Astrocyte (in vitro differentiated cells and primary cell): Measurements from ENCODE around the gene KIAA0040. TPM values are rescaled to one million over a fixed set of nuclear protein-coding genes. Genes with fewer than 3 reads are reported as not detected.

ENCODE experiments used
- DNase-seq: peaks from one replicate; pipeline ENCODE4 v3.0.0-alpha.2; 2010; ENCODE audit warnings: low read depth
- FAIRE-seq: peaks from 2 replicates; lab custom pipeline; 2011; peaks lifted over from hg19 to GRCh38; lab: Jason Lieb, UNC
- H2AFZ ChIP-seq: 2 replicates; pipeline ENCODE4 v1.6.0; 2012; ENCODE audit warnings: low read depth, low read length, inconsistent platforms
- H3K27ac ChIP-seq: 2 replicates; pipeline ENCODE4 v1.5.1; 2011; ENCODE audit warnings: low read depth, low read length, inconsistent platforms
- H3K27me3 ChIP-seq: 2 replicates; pipeline ENCODE4 v1.6.0; 2011; ENCODE audit warnings: low read length, inconsistent platforms; ENCODE audit not compliant: insufficient read depth
- H3K36me3 ChIP-seq: 2 replicates; pipeline ENCODE4 v1.5.1; 2011; ENCODE audit warnings: low read length, inconsistent platforms; ENCODE audit not compliant: insufficient read depth
- H3K4me1 ChIP-seq: 2 replicates; pipeline ENCODE4 v1.5.1; 2011; ENCODE audit warnings: low read length, inconsistent platforms; ENCODE audit not compliant: insufficient read depth
- H3K4me2 ChIP-seq: 2 replicates; pipeline ENCODE4 v1.6.0; 2012; ENCODE audit warnings: low read length, inconsistent platforms
- H3K4me3 ChIP-seq: 2 replicates; pipeline ENCODE4 v1.5.1; 2011; ENCODE audit warnings: low read depth, mild to moderate bottlenecking, low read length, inconsistent platforms; ENCODE audit not compliant: insufficient read depth
- H3K79me2 ChIP-seq: 2 replicates; pipeline ENCODE4 v1.6.0; 2012; ENCODE audit warnings: mild to moderate bottlenecking, low read length, inconsistent platforms; ENCODE audit not compliant: insufficient read depth
- H3K9ac ChIP-seq: 2 replicates; pipeline ENCODE4 v1.6.0; 2012; ENCODE audit warnings: mild to moderate bottlenecking, low read length, inconsistent platforms
- H3K9me3 ChIP-seq: 2 replicates; pipeline ENCODE4 v1.5.1; 2012; ENCODE audit warnings: low read depth, mild to moderate bottlenecking, low read length, inconsistent platforms; ENCODE audit not compliant: insufficient read depth
- H4K20me1 ChIP-seq: 2 replicates; pipeline ENCODE4 v1.6.0; 2012; ENCODE audit warnings: low read length, inconsistent platforms; ENCODE audit not compliant: insufficient read depth
- H3K27ac Mint-ChIP-seq: one replicate; pipeline ENCODE4 v1.8.0; 2021; ENCODE audit warnings: mild to moderate bottlenecking, mixed read lengths; ENCODE audit not compliant: unreplicated experiment
- H3K27me3 Mint-ChIP-seq: one replicate; pipeline ENCODE4 v1.8.0; 2021; ENCODE audit warnings: low read depth, mixed read lengths; ENCODE audit not compliant: unreplicated experiment
- H3K36me3 Mint-ChIP-seq: one replicate; pipeline ENCODE4 v1.8.0; 2021; ENCODE audit warnings: low read depth, mixed read lengths; ENCODE audit not compliant: unreplicated experiment
- H3K4me1 Mint-ChIP-seq: one replicate; pipeline ENCODE4 v1.8.0; 2021; ENCODE audit warnings: low read depth, mixed read lengths; ENCODE audit not compliant: unreplicated experiment
- H3K4me3 Mint-ChIP-seq: one replicate; pipeline ENCODE4 v1.8.0; 2021; ENCODE audit warnings: mild to moderate bottlenecking, moderate library complexity, mixed read lengths; ENCODE audit not compliant: unreplicated experiment
- H3K9me3 Mint-ChIP-seq: one replicate; pipeline ENCODE4 v1.8.0; 2021; ENCODE audit warnings: mild to moderate bottlenecking, mixed read lengths; ENCODE audit not compliant: unreplicated experiment
- EZH2 ChIP-seq: IDR thresholded peaks from 2 replicates; pipeline ENCODE4 v1.6.1; 2012; ENCODE audit warnings: mild to moderate bottlenecking, low read length, inconsistent platforms; ENCODE audit not compliant: insufficient read depth
- total RNA-seq: library from RNA; stranded (reverse); gene quantifications from 2 replicates; pipeline ENCODE4 v1.2.1, GENCODE V29; 2021
- TF ChIP-seq, protein P1 (sequence below): IDR thresholded peaks from 2 replicates; pipeline ENCODE4 v1.5.1; 2011; ENCODE audit warnings: low read depth, mild to moderate bottlenecking, inconsistent platforms, low read length, moderate library complexity; ENCODE audit not compliant: insufficient read depth

The KIAA0040 gene
- total RNA-seq, 1 donor from 2014 or later, result 5.0 TPM

- Histone ChIP-seq H3K4me2 (peak overlapping the region; percentile 24), H3K9ac (no peak overlapping the region), H4K20me1 (no peaks in the 10 kb centered on the region), H3K79me2 (no peaks in the 10 kb centered on the region), H3K9me3 (no peaks in the 10 kb centered on the region), H3K4me3 (no peak overlapping the region), H3K27ac (no peak overlapping the region), H3K27me3 (no peaks in the 10 kb centered on the region), H3K4me1 (peaks cover 4% of the 10 kb centered on the region), H3K36me3 (no peaks in the 10 kb centered on the region), H2AFZ (no peak overlapping the region)
- Mint-ChIP-seq H3K27me3 (peaks cover 2% of the 10 kb centered on the region), H3K27ac (peak overlapping the region; percentile 47), H3K9me3 (no peaks in the 10 kb centered on the region), H3K4me3 (no peak overlapping the region), H3K36me3 (no peaks in the 10 kb centered on the region), H3K4me1 (peaks cover 25% of the 10 kb centered on the region)
- no peak for FAIRE-seq
- TF ChIP-seq, protein P1, sequence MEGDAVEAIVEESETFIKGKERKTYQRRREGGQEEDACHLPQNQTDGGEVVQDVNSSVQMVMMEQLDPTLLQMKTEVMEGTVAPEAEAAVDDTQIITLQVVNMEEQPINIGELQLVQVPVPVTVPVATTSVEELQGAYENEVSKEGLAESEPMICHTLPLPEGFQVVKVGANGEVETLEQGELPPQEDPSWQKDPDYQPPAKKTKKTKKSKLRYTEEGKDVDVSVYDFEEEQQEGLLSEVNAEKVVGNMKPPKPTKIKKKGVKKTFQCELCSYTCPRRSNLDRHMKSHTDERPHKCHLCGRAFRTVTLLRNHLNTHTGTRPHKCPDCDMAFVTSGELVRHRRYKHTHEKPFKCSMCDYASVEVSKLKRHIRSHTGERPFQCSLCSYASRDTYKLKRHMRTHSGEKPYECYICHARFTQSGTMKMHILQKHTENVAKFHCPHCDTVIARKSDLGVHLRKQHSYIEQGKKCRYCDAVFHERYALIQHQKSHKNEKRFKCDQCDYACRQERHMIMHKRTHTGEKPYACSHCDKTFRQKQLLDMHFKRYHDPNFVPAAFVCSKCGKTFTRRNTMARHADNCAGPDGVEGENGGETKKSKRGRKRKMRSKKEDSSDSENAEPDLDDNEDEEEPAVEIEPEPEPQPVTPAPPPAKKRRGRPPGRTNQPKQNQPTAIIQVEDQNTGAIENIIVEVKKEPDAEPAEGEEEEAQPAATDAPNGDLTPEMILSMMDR, result no peak
- TF ChIP-seq EZH2, result no peak
- DNase-seq, result no peak
Observed at GRCh38 chr1:175200678-175201521, 8.3 kb upstream of the KIAA0040 start.

GRCh38 chr1:175198332-175198731, 5.8 kb upstream of the KIAA0040 start:
- Histone ChIP-seq H3K27ac (no peak overlapping the region), H3K4me3 (no peak overlapping the region), H3K79me2 (no peaks in the 10 kb centered on the region), H3K27me3 (peaks cover 2% of the 10 kb centered on the region), H3K9me3 (no peaks in the 10 kb centered on the region), H4K20me1 (no peaks in the 10 kb centered on the region), H3K36me3 (no peaks in the 10 kb centered on the region), H3K9ac (no peak overlapping the region), H3K4me2 (no peak overlapping the region), H3K4me1 (peaks cover 4% of the 10 kb centered on the region), H2AFZ (no peak overlapping the region)
- Mint-ChIP-seq H3K27ac (no peak overlapping the region), H3K9me3 (no peaks in the 10 kb centered on the region), H3K4me1 (peaks cover 30% of the 10 kb centered on the region), H3K27me3 (no peaks in the 10 kb centered on the region), H3K36me3 (no peaks in the 10 kb centered on the region), H3K4me3 (no peak overlapping the region)
- FAIRE-seq, result no peak
- DNase-seq, result peak; percentile 10
- TF ChIP-seq, protein P1, result no peak
- no peak for TF ChIP-seq EZH2

GRCh38 chr1:175197531-175197930, 5.0 kb upstream of the KIAA0040 start:
- H3K27ac Mint-ChIP-seq, result peak overlapping the region; percentile 60
- H3K4me3 Mint-ChIP-seq, result no peak overlapping the region
- FAIRE-seq, result no peak

More at GRCh38 chr1:175197531-175197930, 5.0 kb upstream of the KIAA0040 start:
- H3K27me3 ChIP-seq, result peaks cover 2% of the 10 kb centered on the region
- no peaks in the 10 kb centered on the region for H3K79me2 ChIP-seq
- H3K9ac ChIP-seq, result no peak overlapping the region
- no peak overlapping the region for H3K4me3 ChIP-seq
- H3K36me3 ChIP-seq, result no peaks in the 10 kb centered on the region
- H2AFZ ChIP-seq, result no peak overlapping the region
- DNase-seq, result no peak
- no peaks in the 10 kb centered on the region for H3K36me3 Mint-ChIP-seq
- no peak for TF ChIP-seq EZH2
- TF ChIP-seq, protein P1, result no peak
- no peaks in the 10 kb centered on the region for H3K27me3 Mint-ChIP-seq
- peaks cover 4% of the 10 kb centered on the region for H3K4me1 ChIP-seq
- no peak overlapping the region for H3K27ac ChIP-seq
- peaks cover 30% of the 10 kb centered on the region for H3K4me1 Mint-ChIP-seq
- no peaks in the 10 kb centered on the region for H3K9me3 Mint-ChIP-seq
- no peaks in the 10 kb centered on the region for H4K20me1 ChIP-seq
- H3K9me3 ChIP-seq, result no peaks in the 10 kb centered on the region
- no peak overlapping the region for H3K4me2 ChIP-seq
